ENCODE data around the gene GALNT17.

GRCh38 chr7:71659622-71660021 is 527.7 kb downstream of the GALNT17 start:
- TF ChIP-seq ZNF274 (IDR thresholded peaks at IDR 0.05; ENCODE audit: low read depth, low read length): no peak
- no peak for TF ChIP-seq SUZ12 (IDR thresholded peaks at IDR 0.05; ENCODE audit: extremely low read depth, insufficient read depth, insufficient read length)
